Sigmoid colon (tissue), 7 donors: ENCODE measurements around the gene CCNA1. TPM values are rescaled to one million over a fixed set of nuclear protein-coding genes. Genes with fewer than 3 reads are reported as not detected.

Experiments
- DNase-seq: peaks from one replicate; pipeline ENCODE4 v3.0.0-alpha.2; 2019
- H3K27ac ChIP-seq, 4 donors: fragments of 200-600 bp; sonication (generic); one replicate each; pipeline ENCODE4 v1.5.1; 2016 to 2019; ENCODE audit warnings: mild to moderate bottlenecking in 1 of 4
- H3K27me3 ChIP-seq, 3 donors: fragments of 200-600 bp; sonication (generic); one replicate each; pipeline ENCODE4 v1.5.1; 2019; ENCODE audit warnings: mild to moderate bottlenecking in 1 of 3
- H3K36me3 ChIP-seq, 4 donors: fragments of 200-600 bp; sonication (generic); one replicate each; pipeline ENCODE4 v1.5.1; 2016 to 2019
- H3K4me1 ChIP-seq, 4 donors: fragments of 200-600 bp; sonication (generic); one replicate each; pipeline ENCODE4 v1.5.1; 2017 to 2019
- H3K4me3 ChIP-seq, 4 donors: fragments of 200-600 bp; sonication (generic); one replicate each; pipeline ENCODE4 v1.5.1; 2017 to 2019; ENCODE audit warnings: mild to moderate bottlenecking in 2 of 4, moderate library complexity in 1 of 4
- H3K9me3 ChIP-seq, 4 donors: fragments of 200-600 bp in 3 of 4; sonication (generic) in 3 of 4; one replicate each; pipeline versions ENCODE4 v1.5.1 to v1.6.1; 2013 to 2019
- CTCF ChIP-seq, 4 experiments: fragments of 450-650 bp in 3 of 4; fragments of 200-600 bp in 1 of 4; IDR thresholded peaks; one replicate each; pipeline ENCODE4 v1.5.1; 2016 to 2019; ENCODE audit warnings: antibody characterized with exemption in 4 of 4, mild to moderate bottlenecking in 3 of 4, moderate library complexity in 2 of 4
- EP300 ChIP-seq, 4 donors: sonication (generic); formaldehyde crosslinking; IDR thresholded peaks; one replicate each; pipeline ENCODE4 v1.6.1; 2017; ENCODE audit warnings: antibody characterized with exemption in 4 of 4
- POLR2A ChIP-seq, 2 donors: fragments of 450-650 bp; IDR thresholded peaks; one replicate each; pipeline ENCODE4 v1.6.1; 2016; ENCODE audit warnings: antibody characterized with exemption in 2 of 2, mild to moderate bottlenecking in 2 of 2, moderate library complexity in 2 of 2
- POLR2AphosphoS5 ChIP-seq, 4 donors: sonication (generic); formaldehyde crosslinking; IDR thresholded peaks; one replicate each; pipeline ENCODE4 v1.6.1; 2017; ENCODE audit warnings: antibody characterized with exemption in 4 of 4
- WGBS, 2 donors: extraction: QIAGEN DNeasy Blood & Tissue Kit; methylation state at CpG; one replicate each; pipeline ENCODE4 v1.1.7; 2013; 5-methylcytosine and 5-hydroxymethylcytosine counted together
- intact Hi-C: fragments of 100-400 bp; cut with DNase I; formaldehyde crosslinking; loops from one replicate; pipeline ENCODE4 v1.15.1; 2023
- polyA plus RNA-seq, 3 donors: library from polyadenylated mRNA; stranded (reverse); fragments of 200-250 nt; gene quantifications; one replicate each; pipeline ENCODE4 v1.2.3, GENCODE V29; 2013
- total RNA-seq, 4 donors: library from RNA; depleted of rRNA; stranded (reverse); fragments of >200 nt; gene quantifications; one replicate each; pipeline ENCODE4 v1.1.0, GENCODE V29; 2016
- donor health status: healthy with polysubstance abuse.
- donor health status: Bipolar disorder and iron deficiency.
- donor health status: healthy.

CCNA1 gene
- total and polyA plus RNA-seq, 7 donors, result 0.33 to 1.4 (median 0.54) TPM; not detected in 2

- Histone ChIP-seq H3K27ac (no peak overlapping the region), H3K4me3 (no peak overlapping the region), H3K27me3 (no peaks in the 10 kb centered on the region), H3K9me3 (peaks cover 0 to 6% (median 3%) of the 10 kb centered on the region in 4 donors), H3K4me1 (peaks cover 0 to 5% (median 2%) of the 10 kb centered on the region in 4 donors), H3K36me3 (no peaks in the 10 kb centered on the region)
- no peak for TF ChIP-seq POLR2A (IDR thresholded peaks at IDR 0.05)
- no peak for TF ChIP-seq POLR2AphosphoS5 (IDR thresholded peaks at IDR 0.05)
- intact Hi-C loops, result loop anchor here (2.0 kb wide), 1 partner anchor 315 kb away; no protein-coding TSS in a partner anchor
- DNase-seq, result no peak
These were observed 10.8 kb upstream of the CCNA1 start for GRCh38 chr13:36421447-36421846.

GRCh38 chr13:36428086-36428485 is 4.2 kb upstream of the CCNA1 start:
- H3K4me1 ChIP-seq, result peaks cover 0 to 34% (median 32%) of the 10 kb centered on the region in 4 donors
- DNase-seq, result no peak
- WGBS, 2 donors, result 18 to 61% methylated on average over 2 of the region's 2 CpGs
- no peak overlapping the region for H3K27ac ChIP-seq
- no peak overlapping the region for H3K4me3 ChIP-seq
- intact Hi-C loops, result no loop called here
- no peak for TF ChIP-seq POLR2A (IDR thresholded peaks at IDR 0.05)
- no peak for TF ChIP-seq POLR2AphosphoS5 (IDR thresholded peaks at IDR 0.05)
- no peak for TF ChIP-seq EP300 (IDR thresholded peaks at IDR 0.05)
- TF ChIP-seq CTCF (IDR thresholded peaks at IDR 0.05), result no peak
- peaks cover 27 to 47% (median 28%) of the 10 kb centered on the region in 3 donors for H3K27me3 ChIP-seq
- H3K9me3 ChIP-seq, result peaks cover 0 to 6% (median 3%) of the 10 kb centered on the region in 4 donors
- no peaks in the 10 kb centered on the region for H3K36me3 ChIP-seq

GRCh38 chr13:36430247-36431203 is 1.8 kb upstream of the CCNA1 start:
- WGBS, 2 donors, result 11 to 20% methylated on average over 34 of the region's 34 CpGs
- peaks cover 27 to 47% (median 28%) of the 10 kb centered on the region in 3 donors for H3K27me3 ChIP-seq

GRCh38 chr13:36431204-36432105 is 840 bp upstream of the CCNA1 start:
- intact Hi-C loops, result no loop called here
- WGBS, 2 donors, result 1 to 37% methylated on average over 85 of the region's 85 CpGs
- H3K4me1 ChIP-seq, result peaks cover 0 to 34% (median 32%) of the 10 kb centered on the region in 4 donors
- peak overlapping the region in 1 of 4 donors; percentile 1 for H3K27ac ChIP-seq
- TF ChIP-seq EP300 (IDR thresholded peaks at IDR 0.05), result no peak
- TF ChIP-seq POLR2A (IDR thresholded peaks at IDR 0.05), result no peak
- TF ChIP-seq POLR2AphosphoS5 (IDR thresholded peaks at IDR 0.05), result no peak
- no peak for TF ChIP-seq CTCF (IDR thresholded peaks at IDR 0.05)
- no peaks in the 10 kb centered on the region for H3K36me3 ChIP-seq
- H3K4me3 ChIP-seq, result peak overlapping the region; percentile 22 to 57 (median 49)
- H3K9me3 ChIP-seq, result no peaks in the 10 kb centered on the region
- no peak for DNase-seq
- H3K27me3 ChIP-seq, result peaks cover 27 to 47% (median 28%) of the 10 kb centered on the region in 3 donors

More at GRCh38 chr13:36430247-36431203, 1.8 kb upstream of the CCNA1 start:
- H3K4me1 ChIP-seq, result peaks cover 0 to 34% (median 32%) of the 10 kb centered on the region in 4 donors
- no peak overlapping the region for H3K27ac ChIP-seq
- peak overlapping the region in 2 of 4 donors; percentile 55 to 57 for H3K4me3 ChIP-seq
- TF ChIP-seq POLR2AphosphoS5 (IDR thresholded peaks at IDR 0.05) (peak in 1 of 4 donors; percentile 53), POLR2A (IDR thresholded peaks at IDR 0.05) (no peak), EP300 (IDR thresholded peaks at IDR 0.05) (no peak), CTCF (IDR thresholded peaks at IDR 0.05) (no peak)
- intact Hi-C loops, result no loop called here
- H3K9me3 ChIP-seq, result peaks cover 0 to 3% (median under 1%) of the 10 kb centered on the region in 4 donors
- no peak for DNase-seq
- H3K36me3 ChIP-seq, result no peaks in the 10 kb centered on the region
